ENCODE data around the gene MYO7A.

Gene MYO7A

GRCh38 chr11:77112641-77113381 is 15.2 kb upstream of the MYO7A start:
- H3K4me3 ChIP-seq (ENCODE audit: low read length): no peak overlapping the region
- TF ChIP-seq ZNF274 (IDR thresholded peaks at IDR 0.05; ENCODE audit: low read depth, low read length): no peak

DNA sequence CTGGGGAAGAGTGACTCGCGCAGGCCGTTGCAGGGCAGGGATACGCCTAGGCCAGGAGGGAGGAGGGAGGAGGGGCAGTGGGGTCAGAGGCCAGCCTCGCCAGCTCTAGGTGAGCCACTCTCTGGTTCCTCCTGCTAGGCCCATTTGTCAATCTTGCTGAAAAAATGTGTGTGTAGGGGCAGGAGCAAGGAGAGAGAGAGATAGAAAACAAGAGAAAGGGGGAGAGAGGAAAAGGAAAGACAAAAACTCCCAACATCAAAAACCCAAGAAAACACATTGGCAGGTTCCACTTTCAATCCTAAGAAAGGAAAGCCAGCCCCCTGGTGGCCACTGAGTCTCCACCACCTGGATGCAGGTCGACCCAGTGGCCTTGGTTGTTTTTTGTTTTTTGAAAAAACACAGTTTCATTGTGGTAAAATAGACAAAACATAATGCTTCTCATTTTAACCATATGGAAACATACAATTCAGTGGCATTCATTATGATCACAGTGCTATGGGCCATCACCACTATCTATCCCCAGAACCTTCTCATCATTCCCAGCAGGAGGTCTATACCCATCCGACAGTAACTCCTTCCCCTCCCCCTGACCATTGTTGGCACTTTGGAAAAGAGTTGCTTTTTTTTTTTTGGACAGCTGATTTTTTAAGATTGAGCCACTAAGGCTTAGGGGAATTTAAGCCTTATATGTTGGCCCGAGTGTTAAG is 14.5 kb upstream of the MYO7A start:
- H3K4me3 ChIP-seq (ENCODE audit: low read length): no peak overlapping the region
- TF ChIP-seq ZNF274 (IDR thresholded peaks at IDR 0.05; ENCODE audit: low read depth, low read length): no peak

- no peak for TF ChIP-seq ZNF274 (IDR thresholded peaks at IDR 0.05; ENCODE audit: low read depth, low read length)
- H3K4me3 ChIP-seq (ENCODE audit: low read length): no peak overlapping the region
Observed at GRCh38 chr11:77114089-77114463, 14.0 kb upstream of the MYO7A start.

GRCh38 chr11:77115181-77115611 is 12.8 kb upstream of the MYO7A start:
- H3K4me3 ChIP-seq (ENCODE audit: low read length): no peak overlapping the region
- no peak for TF ChIP-seq ZNF274 (IDR thresholded peaks at IDR 0.05; ENCODE audit: low read depth, low read length)

DNA sequence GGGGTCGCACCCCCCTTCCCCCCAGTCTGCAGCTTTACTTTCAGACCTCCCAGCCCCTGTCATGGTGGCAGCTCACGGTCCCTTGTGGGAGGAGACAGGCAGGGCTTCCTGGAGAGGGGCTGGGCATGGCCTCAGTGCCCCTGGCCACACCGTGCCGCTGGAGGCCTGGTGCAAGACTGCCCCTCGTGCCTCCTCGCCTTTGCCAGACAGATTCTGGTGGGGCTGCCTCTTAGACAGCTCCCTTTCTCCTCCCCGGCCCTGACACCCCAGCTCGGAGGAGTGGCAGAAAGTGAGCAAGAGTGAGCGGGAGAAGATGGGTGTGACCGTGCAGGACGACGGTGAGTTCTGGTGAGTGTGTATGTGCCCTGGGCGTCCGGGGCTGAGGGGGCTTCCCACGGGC is 12.1 kb upstream of the MYO7A start:
- no peak for TF ChIP-seq ZNF274 (IDR thresholded peaks at IDR 0.05; ENCODE audit: low read depth, low read length)
- no peak overlapping the region for H3K4me3 ChIP-seq (ENCODE audit: low read length)

DNA sequence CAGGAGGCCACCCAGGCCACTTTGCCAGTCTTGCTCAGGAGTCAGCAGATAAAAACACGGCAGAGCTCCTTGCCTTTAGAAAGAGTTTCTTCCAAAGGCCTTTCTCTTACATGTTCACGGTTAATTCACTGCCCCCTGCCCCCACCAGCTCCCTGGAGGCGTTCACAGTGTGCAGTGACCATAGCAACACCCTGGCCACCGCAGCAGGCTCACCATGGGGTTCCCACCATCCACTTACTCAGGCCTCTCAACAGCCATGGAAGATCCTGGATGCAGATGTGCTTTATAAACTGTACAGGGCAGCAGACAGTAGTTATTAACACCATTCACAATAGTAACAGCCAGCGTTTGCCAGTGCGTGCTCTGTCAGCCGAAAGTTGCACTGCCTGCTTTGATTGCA is 10.6 kb upstream of the MYO7A start:
- no peak for TF ChIP-seq ZNF274 (IDR thresholded peaks at IDR 0.05; ENCODE audit: low read depth, low read length)
- H3K4me3 ChIP-seq (ENCODE audit: low read length): no peak overlapping the region

DNA sequence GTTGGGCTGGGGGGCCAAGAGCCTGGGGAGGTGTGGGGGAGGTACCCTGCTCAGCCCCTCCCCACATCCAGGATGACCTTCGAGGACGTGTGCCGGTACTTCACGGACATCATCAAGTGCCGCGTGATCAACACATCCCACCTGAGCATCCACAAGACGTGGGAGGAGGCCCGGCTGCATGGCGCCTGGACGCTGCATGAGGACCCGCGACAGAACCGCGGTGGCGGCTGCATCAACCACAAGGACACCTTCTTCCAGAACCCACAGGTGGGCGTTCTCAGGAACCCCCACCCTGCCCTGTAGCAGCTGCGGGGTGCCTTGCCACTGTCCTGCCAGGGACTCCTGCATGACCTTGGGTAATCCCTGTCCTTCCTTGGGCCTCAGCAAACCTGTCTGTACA is 10.0 kb upstream of the MYO7A start:
- H3K4me3 ChIP-seq (ENCODE audit: low read length): no peak overlapping the region
- no peak for TF ChIP-seq ZNF274 (IDR thresholded peaks at IDR 0.05; ENCODE audit: low read depth, low read length)

- no peak overlapping the region for H3K4me3 ChIP-seq (ENCODE audit: low read length)
- no peak for TF ChIP-seq ZNF274 (IDR thresholded peaks at IDR 0.05; ENCODE audit: low read depth, low read length)
Observed at GRCh38 chr11:77118971-77119370, 9.1 kb upstream of the MYO7A start.

GRCh38 chr11:77119531-77119936 is 8.5 kb upstream of the MYO7A start:
- no peak for TF ChIP-seq ZNF274 (IDR thresholded peaks at IDR 0.05; ENCODE audit: low read depth, low read length)
- no peak overlapping the region for H3K4me3 ChIP-seq (ENCODE audit: low read length)

DNA sequence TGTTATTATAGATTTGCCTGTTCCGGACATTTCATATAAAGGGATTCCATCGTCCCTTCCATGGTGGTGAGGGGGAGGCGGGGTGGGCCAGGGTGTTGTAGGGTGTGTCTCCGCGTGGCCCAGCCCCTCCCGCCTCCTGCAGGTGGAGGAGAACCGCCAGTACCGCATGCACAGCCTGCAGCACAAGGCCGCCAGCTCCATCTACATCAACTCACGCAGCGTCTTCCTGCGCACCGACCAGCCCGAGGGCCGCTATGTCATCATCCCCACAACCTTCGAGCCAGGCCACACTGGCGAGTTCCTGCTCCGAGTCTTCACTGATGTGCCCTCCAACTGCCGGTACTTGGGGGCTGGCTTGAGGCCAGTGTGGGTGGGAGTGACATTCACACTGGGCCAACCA is 7.5 kb upstream of the MYO7A start:
- TF ChIP-seq ZNF274 (IDR thresholded peaks at IDR 0.05; ENCODE audit: low read depth, low read length): no peak
- no peak overlapping the region for H3K4me3 ChIP-seq (ENCODE audit: low read length)

DNA sequence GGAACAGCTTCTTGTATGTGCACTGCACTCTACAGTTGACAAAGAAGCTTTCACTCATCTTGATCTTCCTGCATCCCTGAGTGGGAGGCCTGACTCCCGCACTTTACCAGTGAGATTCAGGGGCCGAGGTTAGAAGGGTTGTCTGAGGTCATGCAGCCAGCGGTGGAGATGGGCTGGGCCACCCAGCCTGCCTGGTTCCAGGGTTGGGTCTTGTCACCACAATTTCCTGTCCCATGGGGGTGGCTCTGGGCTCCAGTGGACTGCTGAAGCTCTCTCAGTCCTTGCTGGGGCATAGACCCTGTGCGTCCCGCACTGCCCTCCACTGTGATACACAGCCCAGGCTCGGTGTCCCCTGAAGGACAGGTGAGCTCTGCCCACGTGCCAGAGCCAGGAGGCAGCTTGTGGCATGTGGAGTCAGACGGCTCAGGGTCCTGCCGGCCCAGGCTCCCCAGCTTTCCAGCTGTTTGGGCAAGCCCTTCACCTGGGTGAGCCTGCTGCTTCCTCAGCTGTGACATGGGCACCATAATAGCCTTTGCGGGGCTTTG is 6.9 kb upstream of the MYO7A start:
- H3K4me3 ChIP-seq (ENCODE audit: low read length): no peak overlapping the region
- no peak for TF ChIP-seq ZNF274 (IDR thresholded peaks at IDR 0.05; ENCODE audit: low read depth, low read length)

DNA sequence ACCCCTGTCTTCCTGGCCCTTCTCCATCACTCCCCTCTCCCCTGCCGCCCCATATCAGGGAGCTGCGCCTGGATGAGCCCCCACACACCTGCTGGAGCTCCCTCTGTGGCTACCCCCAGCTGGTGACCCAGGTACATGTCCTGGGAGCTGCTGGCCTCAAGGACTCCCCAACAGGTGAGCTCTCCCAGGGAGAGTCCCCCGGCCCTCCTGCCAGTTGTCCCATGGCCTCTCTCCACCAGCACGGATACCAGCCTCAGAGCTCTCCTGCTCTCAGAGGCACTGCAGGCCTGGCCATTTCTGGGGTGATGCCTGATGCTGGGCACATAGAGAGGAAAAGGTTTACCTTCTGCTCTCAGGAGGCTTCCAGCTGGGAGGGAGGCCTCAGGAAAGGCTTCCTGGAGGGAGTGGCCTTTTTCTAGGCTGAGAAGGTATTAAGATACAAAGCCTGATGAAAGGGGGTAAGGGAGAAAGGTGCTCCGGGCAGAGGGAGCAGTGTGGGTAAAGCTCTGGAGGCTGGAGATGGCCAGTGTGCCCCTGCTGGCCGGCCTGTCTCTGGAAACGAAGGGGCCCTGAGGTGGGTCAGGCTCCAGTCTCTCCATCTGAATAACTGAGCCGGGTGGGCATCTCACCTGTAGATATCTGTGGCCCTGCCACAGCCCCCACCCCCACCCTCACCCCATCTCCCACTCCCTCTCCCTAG is 6.0 kb upstream of the MYO7A start:
- H3K4me3 ChIP-seq (ENCODE audit: low read length): no peak overlapping the region
- TF ChIP-seq ZNF274 (IDR thresholded peaks at IDR 0.05; ENCODE audit: low read depth, low read length): no peak

GRCh38 chr11:77122576-77123212 is 5.4 kb upstream of the MYO7A start:
- TF ChIP-seq ZNF274 (IDR thresholded peaks at IDR 0.05; ENCODE audit: low read depth, low read length): no peak
- H3K4me3 ChIP-seq (ENCODE audit: low read length): no peak overlapping the region

- TF ChIP-seq ZNF274 (IDR thresholded peaks at IDR 0.05; ENCODE audit: low read depth, low read length): no peak
- H3K4me3 ChIP-seq (ENCODE audit: low read length): no peak overlapping the region
Observed at GRCh38 chr11:77123591-77123990, 4.5 kb upstream of the MYO7A start.

Measured in GM08714 (cell line).